A673 (cell line): ENCODE results near the gene TCF12.

Experiments used
- EZH2 ChIP-seq: fragments of 200-600 bp; sonication (generic); IDR thresholded peaks from 2 replicates; pipeline ENCODE4 v1.6.1; 2017; ENCODE audit warnings: borderline replicate concordance, low read depth, mild to moderate bottlenecking, mixed read lengths, antibody characterized with exemption, low read length; ENCODE audit not compliant: poor library complexity, severe bottlenecking
- TF ChIP-seq, protein P1 (sequence below): fragments of 300-800, 200-600 bp; sonication (generic); conservative IDR thresholded peaks from 2 replicates; pipeline ENCODE4 v1.5.1; 2017; ENCODE audit warnings: low read depth, mild to moderate bottlenecking, antibody characterized with exemption, low read length, moderate library complexity, mixed read lengths

DNA sequence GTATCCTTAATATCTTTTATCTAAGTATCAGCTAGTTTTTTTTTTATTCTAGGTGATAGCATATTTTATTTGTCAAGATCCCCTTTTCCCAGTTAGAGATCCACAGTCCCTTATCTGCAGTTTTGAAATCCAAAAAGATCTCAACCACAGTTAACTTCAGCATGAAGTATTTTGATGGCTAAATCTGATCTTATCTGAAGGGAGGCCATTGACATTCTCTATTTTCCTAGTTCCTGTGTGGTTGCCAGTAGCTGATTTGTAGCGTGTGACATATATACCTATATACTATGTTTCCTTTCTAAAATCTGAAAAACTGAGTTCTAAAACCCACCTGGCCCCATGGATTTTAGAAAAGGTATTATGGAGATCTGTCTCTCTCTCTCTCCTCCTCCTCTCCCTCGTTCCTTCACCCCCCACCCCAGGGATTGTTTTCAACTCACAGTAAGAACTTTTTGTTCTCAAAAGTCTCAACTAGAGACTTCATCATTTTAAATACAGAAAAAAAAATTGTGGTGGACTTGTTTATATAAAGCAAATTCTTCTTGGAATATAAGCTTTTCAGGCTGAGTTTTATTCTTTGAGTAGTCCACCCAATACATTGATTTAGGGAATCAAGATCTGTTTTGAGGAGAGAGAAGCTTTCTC, 12.3 kb downstream of the TCF12 start:
- TF ChIP-seq, protein P1, sequence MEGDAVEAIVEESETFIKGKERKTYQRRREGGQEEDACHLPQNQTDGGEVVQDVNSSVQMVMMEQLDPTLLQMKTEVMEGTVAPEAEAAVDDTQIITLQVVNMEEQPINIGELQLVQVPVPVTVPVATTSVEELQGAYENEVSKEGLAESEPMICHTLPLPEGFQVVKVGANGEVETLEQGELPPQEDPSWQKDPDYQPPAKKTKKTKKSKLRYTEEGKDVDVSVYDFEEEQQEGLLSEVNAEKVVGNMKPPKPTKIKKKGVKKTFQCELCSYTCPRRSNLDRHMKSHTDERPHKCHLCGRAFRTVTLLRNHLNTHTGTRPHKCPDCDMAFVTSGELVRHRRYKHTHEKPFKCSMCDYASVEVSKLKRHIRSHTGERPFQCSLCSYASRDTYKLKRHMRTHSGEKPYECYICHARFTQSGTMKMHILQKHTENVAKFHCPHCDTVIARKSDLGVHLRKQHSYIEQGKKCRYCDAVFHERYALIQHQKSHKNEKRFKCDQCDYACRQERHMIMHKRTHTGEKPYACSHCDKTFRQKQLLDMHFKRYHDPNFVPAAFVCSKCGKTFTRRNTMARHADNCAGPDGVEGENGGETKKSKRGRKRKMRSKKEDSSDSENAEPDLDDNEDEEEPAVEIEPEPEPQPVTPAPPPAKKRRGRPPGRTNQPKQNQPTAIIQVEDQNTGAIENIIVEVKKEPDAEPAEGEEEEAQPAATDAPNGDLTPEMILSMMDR, result no peak
- TF ChIP-seq EZH2, result no peak
